HEK293 (cell line): Measurements from ENCODE around the gene SAMD4B.

Experiments
- CTCF ChIA-PET: fragments of 350-600 bp; formaldehyde crosslinking; extraction: SDS; loops from one replicate; lab custom pipeline; 2021; ENCODE audit warnings: antibody characterized with exemption; lab: Yijun Ruan, JAX
- POLR2A ChIA-PET: fragments of 300-600 bp; formaldehyde crosslinking; extraction: SDS; loops from one replicate; lab custom pipeline; 2020; ENCODE audit warnings: antibody characterized with exemption, inconsistent platforms; lab: Yijun Ruan, JAX
- H3K27ac ChIP-seq: fragments of 200-500 bp; sonication (Bioruptor generic); 2 replicates; pipeline ENCODE4 v1.5.1; 2014; ENCODE audit warnings: low read depth, low read length, control low read depth, inconsistent platforms; ENCODE audit errors: extremely low read depth
- H3K36me3 ChIP-seq, 2 experiments: fragments of 200-500 bp in 1 of 2; sonication (Bioruptor generic) in 1 of 2; 1 replicate in 1 of 2; 2 replicates in 1 of 2; pipeline ENCODE4 v1.5.1; 2014 to 2017; ENCODE audit warnings: inconsistent platforms in 2 of 2, low read length in 2 of 2; ENCODE audit not compliant: control insufficient read depth in 2 of 2, insufficient read depth in 1 of 2
- H3K4me1 ChIP-seq: fragments of 200-500 bp; sonication (Bioruptor generic); 2 replicates; pipeline ENCODE4 v1.5.1; 2014; ENCODE audit warnings: mild to moderate bottlenecking, low read length, inconsistent platforms; ENCODE audit not compliant: control insufficient read depth, insufficient read depth
- H3K4me3 ChIP-seq: 2 replicates; pipeline ENCODE4 v1.5.1; 2011; ENCODE audit warnings: low read depth, mild to moderate bottlenecking, control low read depth, low read length, moderate library complexity
- H3K9me3 ChIP-seq: fragments of 200-500 bp; sonication (Bioruptor generic); 2 replicates; pipeline ENCODE4 v1.5.1; 2014; ENCODE audit warnings: low read depth, low read length, inconsistent platforms; ENCODE audit not compliant: control insufficient read depth, insufficient read depth
- GFI1B ChIP-seq: fragments of 450-650 bp; formaldehyde crosslinking; IDR thresholded peaks from 2 replicates; pipeline ENCODE4 v1.5.1; 2016; ENCODE audit warnings: missing biosample characterization, missing genetic modification characterization
- GLI2 ChIP-seq: fragments of 450-650 bp; formaldehyde crosslinking; IDR thresholded peaks from 2 replicates; pipeline ENCODE4; 2017; ENCODE audit warnings: missing biosample characterization, missing genetic modification characterization, low read depth, borderline replicate concordance
- GLIS2 ChIP-seq: fragments of 450-650 bp; formaldehyde crosslinking; IDR thresholded peaks from 2 replicates; pipeline ENCODE4 v1.5.1; 2016; ENCODE audit warnings: missing biosample characterization, missing genetic modification characterization
- KLF1 ChIP-seq: fragments of 450-650 bp; formaldehyde crosslinking; IDR thresholded peaks from 2 replicates; pipeline ENCODE4 v1.5.1; 2016; ENCODE audit warnings: missing biosample characterization, missing genetic modification characterization
- KLF17 ChIP-seq: fragments of 450-650 bp; formaldehyde crosslinking; IDR thresholded peaks from 2 replicates; pipeline ENCODE4 v1.5.1; 2016; ENCODE audit warnings: missing biosample characterization, missing genetic modification characterization
- PRDM4 ChIP-seq: fragments of 450-650 bp; formaldehyde crosslinking; IDR thresholded peaks from 2 replicates; pipeline ENCODE4 v1.5.1; 2017; ENCODE audit warnings: missing biosample characterization, missing genetic modification characterization
- SCRT1 ChIP-seq: fragments of 450-650 bp; formaldehyde crosslinking; IDR thresholded peaks from 2 replicates; pipeline ENCODE4 v1.5.1; 2016; ENCODE audit warnings: missing biosample characterization, missing genetic modification characterization, borderline replicate concordance
- TRIM28 ChIP-seq: IDR thresholded peaks from 2 replicates; pipeline ENCODE4 v1.6.1; 2011; ENCODE audit warnings: low read length, control low read depth, borderline replicate concordance
- YY2 ChIP-seq: fragments of 450-650 bp; formaldehyde crosslinking; IDR thresholded peaks from 2 replicates; pipeline ENCODE4 v1.5.1; 2016; ENCODE audit warnings: missing biosample characterization, missing genetic modification characterization
- ZEB2 ChIP-seq: fragments of 450-650 bp; formaldehyde crosslinking; IDR thresholded peaks from 2 replicates; pipeline ENCODE4 v1.5.1; 2016; ENCODE audit warnings: missing biosample characterization, missing genetic modification characterization
- ZIC2 ChIP-seq: fragments of 450-650 bp; formaldehyde crosslinking; IDR thresholded peaks from 2 replicates; pipeline ENCODE4 v1.5.1; 2016; ENCODE audit warnings: missing biosample characterization, missing genetic modification characterization
- ZNF292 ChIP-seq: fragments of 450-650 bp; formaldehyde crosslinking; IDR thresholded peaks from 2 replicates; pipeline ENCODE4 v1.5.1; 2016; ENCODE audit warnings: low read depth, missing biosample characterization, missing genetic modification characterization, borderline replicate concordance
- ZNF324 ChIP-seq: fragments of 450-650 bp; formaldehyde crosslinking; IDR thresholded peaks from 2 replicates; pipeline ENCODE4 v1.5.1; 2016; ENCODE audit warnings: missing biosample characterization, missing genetic modification characterization
- ZNF335 ChIP-seq: fragments of 450-650 bp; formaldehyde crosslinking; conservative IDR thresholded peaks from 2 replicates; pipeline ENCODE4 v1.5.1; 2016; ENCODE audit warnings: missing biosample characterization, missing genetic modification characterization
- ZNF341 ChIP-seq: fragments of 450-650 bp; formaldehyde crosslinking; IDR thresholded peaks from 2 replicates; pipeline ENCODE4; 2016; ENCODE audit warnings: low read depth, missing biosample characterization, missing genetic modification characterization
- ZNF423 ChIP-seq: fragments of 450-650 bp; formaldehyde crosslinking; IDR thresholded peaks from 2 replicates; pipeline ENCODE4 v1.5.1; 2016; ENCODE audit warnings: missing biosample characterization, missing genetic modification characterization
- ZNF501 ChIP-seq: fragments of 450-650 bp; formaldehyde crosslinking; IDR thresholded peaks from 2 replicates; pipeline ENCODE4 v1.5.1; 2016; ENCODE audit warnings: missing biosample characterization, missing genetic modification characterization
- ZNF596 ChIP-seq: fragments of 450-650 bp; IDR thresholded peaks from 2 replicates; pipeline ENCODE4 v1.5.0; 2018; ENCODE audit warnings: missing biosample characterization, mild to moderate bottlenecking, missing genetic modification characterization, moderate library complexity
- ZNF626 ChIP-seq: fragments of 450-650 bp; sonication (Bioruptor Pico); formaldehyde crosslinking; IDR thresholded peaks from 2 replicates; pipeline ENCODE4 v1.5.1; 2018; ENCODE audit warnings: missing biosample characterization, missing genetic modification characterization, inconsistent platforms
- ZNF692 ChIP-seq: fragments of 450-650 bp; formaldehyde crosslinking; IDR thresholded peaks from 2 replicates; pipeline ENCODE4 v1.5.1; 2016; ENCODE audit warnings: missing biosample characterization, missing genetic modification characterization
- ZNF701 ChIP-seq: fragments of 450-650 bp; formaldehyde crosslinking; IDR thresholded peaks from 2 replicates; pipeline ENCODE4 v1.5.1; 2016; ENCODE audit warnings: missing biosample characterization, missing genetic modification characterization
- ZNF707 ChIP-seq: fragments of 450-650 bp; formaldehyde crosslinking; IDR thresholded peaks from 2 replicates; pipeline ENCODE4 v1.5.1; 2016; ENCODE audit warnings: missing biosample characterization, missing genetic modification characterization
- ZNF791 ChIP-seq: fragments of 450-650 bp; formaldehyde crosslinking; IDR thresholded peaks from 2 replicates; pipeline ENCODE4 v1.5.1; 2016; ENCODE audit warnings: missing biosample characterization, missing genetic modification characterization
- ZSCAN23 ChIP-seq: fragments of 450-650 bp; formaldehyde crosslinking; IDR thresholded peaks from 2 replicates; pipeline ENCODE4 v1.5.1; 2016; ENCODE audit warnings: missing biosample characterization, missing genetic modification characterization
- TF ChIP-seq, protein P1 (sequence below): fragments of 450-650 bp; formaldehyde crosslinking; IDR thresholded peaks from 2 replicates; pipeline ENCODE4 v1.5.1; 2016; ENCODE audit warnings: missing biosample characterization, missing genetic modification characterization
- TF ChIP-seq, protein P2 (sequence below): fragments of 450-650 bp; formaldehyde crosslinking; IDR thresholded peaks from 2 replicates; pipeline ENCODE4 v1.5.1; 2016; ENCODE audit warnings: missing biosample characterization, missing genetic modification characterization
- TF ChIP-seq, protein P3 (sequence below): fragments of 450-650 bp; formaldehyde crosslinking; IDR thresholded peaks from 2 replicates; pipeline ENCODE4 v1.5.1; 2016; ENCODE audit warnings: missing biosample characterization, missing genetic modification characterization, borderline replicate concordance

The SAMD4B gene

DNA sequence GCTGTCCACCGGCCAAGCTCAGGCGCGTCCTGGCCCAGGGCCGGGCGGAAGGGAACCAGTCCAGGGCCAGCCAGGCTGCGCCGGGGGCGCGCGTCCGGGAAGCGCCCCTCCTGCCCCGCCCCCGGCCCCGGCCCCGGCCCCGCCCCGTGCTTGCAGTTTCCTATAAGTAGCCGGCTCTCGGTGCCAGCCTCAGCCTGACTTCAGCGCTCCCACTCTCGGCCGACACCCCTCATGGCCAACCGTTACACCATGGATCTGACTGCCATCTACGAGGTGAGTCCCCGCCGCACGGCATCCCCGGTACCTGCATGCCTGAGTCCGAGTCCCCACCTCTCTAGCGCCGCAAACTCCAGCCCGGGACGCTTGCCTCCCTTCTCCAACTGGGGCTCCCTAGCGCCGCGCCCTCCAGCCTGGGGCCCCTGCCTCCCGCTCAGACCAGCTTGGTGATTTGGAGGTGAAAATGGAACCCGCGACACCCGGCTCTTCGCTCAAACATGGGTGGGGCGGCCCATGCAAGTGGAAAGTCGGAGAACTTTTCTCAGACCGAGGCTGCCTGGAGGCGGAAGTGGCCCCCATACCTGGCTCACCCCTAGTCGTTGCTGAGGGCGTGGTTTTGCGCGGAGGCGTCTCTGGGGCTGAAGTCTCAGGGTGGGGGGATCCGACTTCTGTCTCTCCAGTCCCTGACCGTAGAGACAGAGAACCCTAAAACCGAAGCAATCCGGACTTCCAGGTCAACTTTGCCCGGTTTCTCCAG is 64.6 kb downstream of the SAMD4B start, which contains the start of gene ZFP36:
Gene ZFP36 (plus strand): TSS at position 192 of the 754 bp plus-strand sequence. CDS start 58 bp downstream, at position 250.
- Histone ChIP-seq H3K4me3 (peak within 1 kb of the TSS; percentile 61), H3K27ac (peak within 1 kb of the TSS; percentile 77), H3K4me1 (peaks cover 59% of the 10 kb centered on the region), H3K36me3 (peaks cover 0 to 3% of the 10 kb centered on the region in 2 experiments; a peak in 1 of 3 replicates), H3K9me3 (no peaks in the 10 kb centered on the region)
- CTCF ChIA-PET: interaction anchor here (0.6 to 4.6 kb wide), 2 partner anchors 9 to 263 kb away, joined by 3 to 41 read pairs; no protein-coding TSS in a partner anchor
- POLR2A ChIA-PET: interaction anchor here (0.5 to 11.2 kb wide), 12 partner anchors 8 to 289 kb away, joined by 3 to 175 read pairs (median 5); partner anchors contain the start of genes EID2B, MED29, PAF1 and RPS16
- TF ChIP-seq KLF17 (tag by site-specific recombination) (peak; percentile 87; the same call in 1 of the 2 replicates), ZIC2 (no peak), ZNF791 (tag by site-specific recombination) (no peak), ZNF335 (peak; percentile 54; the same call in 1 of the 2 replicates), ZNF341 (tag by site-specific recombination) (peak; percentile 53; the same call in 1 of the 2 replicates), ZNF701 (no peak), SCRT1 (tag by site-specific recombination) (no peak), KLF1 (tag by site-specific recombination) (peak; percentile 80), ZNF626 (tag by site-specific recombination) (no peak), ZSCAN23 (tag by site-specific recombination) (0 out of 2 replicates have a peak, but pooled peaks have one; percentile 61), GLIS2 (tag by site-specific recombination) (peak; percentile 86), GFI1B (tag by site-specific recombination) (0 out of 2 replicates have a peak, but pooled peaks have one; percentile 61), TRIM28 (no peak), ZNF324 (tag by site-specific recombination) (0 out of 2 replicates have a peak, but pooled peaks have one; percentile 31), ZNF501 (tag by site-specific recombination) (peak; percentile 85), ZNF692 (peak; percentile 71), ZEB2 (tag by site-specific recombination) (peak; percentile 91), ZNF292 (tag by site-specific recombination) (no peak), PRDM4 (tag by site-specific recombination) (peak; percentile 31; the same call in 1 of the 2 replicates), ZNF596 (tag by site-specific recombination) (no peak), YY2 (tag by site-specific recombination) (peak; percentile 81), ZNF423 (tag by site-specific recombination) (peak; percentile 66; the same call in 1 of the 2 replicates), ZNF707 (tag by site-specific recombination) (no peak), GLI2 (no peak)
- TF ChIP-seq, protein P1, sequence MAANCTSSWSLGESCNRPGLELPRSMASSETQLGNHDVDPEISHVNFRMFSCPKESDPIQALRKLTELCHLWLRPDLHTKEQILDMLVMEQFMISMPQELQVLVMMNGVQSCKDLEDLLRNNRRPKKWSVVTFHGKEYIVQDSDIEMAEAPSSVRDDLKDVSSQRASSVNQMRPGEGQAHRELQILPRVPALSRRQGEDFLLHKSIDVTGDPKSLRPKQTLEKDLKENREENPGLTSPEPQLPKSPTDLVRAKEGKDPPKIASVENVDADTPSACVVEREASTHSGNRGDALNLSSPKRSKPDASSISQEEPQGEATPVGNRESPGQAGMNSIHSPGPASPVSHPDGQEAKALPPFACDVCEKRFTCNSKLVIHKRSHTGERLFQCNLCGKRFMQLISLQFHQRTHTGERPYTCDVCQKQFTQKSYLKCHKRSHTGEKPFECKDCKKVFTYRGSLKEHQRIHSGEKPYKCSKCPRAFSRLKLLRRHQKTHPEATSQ (tag by site-specific recombination): peak; percentile 29; the same call in 1 of the 2 replicates
- TF ChIP-seq, protein P2, sequence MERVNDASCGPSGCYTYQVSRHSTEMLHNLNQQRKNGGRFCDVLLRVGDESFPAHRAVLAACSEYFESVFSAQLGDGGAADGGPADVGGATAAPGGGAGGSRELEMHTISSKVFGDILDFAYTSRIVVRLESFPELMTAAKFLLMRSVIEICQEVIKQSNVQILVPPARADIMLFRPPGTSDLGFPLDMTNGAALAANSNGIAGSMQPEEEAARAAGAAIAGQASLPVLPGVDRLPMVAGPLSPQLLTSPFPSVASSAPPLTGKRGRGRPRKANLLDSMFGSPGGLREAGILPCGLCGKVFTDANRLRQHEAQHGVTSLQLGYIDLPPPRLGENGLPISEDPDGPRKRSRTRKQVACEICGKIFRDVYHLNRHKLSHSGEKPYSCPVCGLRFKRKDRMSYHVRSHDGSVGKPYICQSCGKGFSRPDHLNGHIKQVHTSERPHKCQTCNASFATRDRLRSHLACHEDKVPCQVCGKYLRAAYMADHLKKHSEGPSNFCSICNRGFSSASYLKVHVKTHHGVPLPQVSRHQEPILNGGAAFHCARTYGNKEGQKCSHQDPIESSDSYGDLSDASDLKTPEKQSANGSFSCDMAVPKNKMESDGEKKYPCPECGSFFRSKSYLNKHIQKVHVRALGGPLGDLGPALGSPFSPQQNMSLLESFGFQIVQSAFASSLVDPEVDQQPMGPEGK (tag by site-specific recombination): peak; percentile 82
- TF ChIP-seq, protein P3, sequence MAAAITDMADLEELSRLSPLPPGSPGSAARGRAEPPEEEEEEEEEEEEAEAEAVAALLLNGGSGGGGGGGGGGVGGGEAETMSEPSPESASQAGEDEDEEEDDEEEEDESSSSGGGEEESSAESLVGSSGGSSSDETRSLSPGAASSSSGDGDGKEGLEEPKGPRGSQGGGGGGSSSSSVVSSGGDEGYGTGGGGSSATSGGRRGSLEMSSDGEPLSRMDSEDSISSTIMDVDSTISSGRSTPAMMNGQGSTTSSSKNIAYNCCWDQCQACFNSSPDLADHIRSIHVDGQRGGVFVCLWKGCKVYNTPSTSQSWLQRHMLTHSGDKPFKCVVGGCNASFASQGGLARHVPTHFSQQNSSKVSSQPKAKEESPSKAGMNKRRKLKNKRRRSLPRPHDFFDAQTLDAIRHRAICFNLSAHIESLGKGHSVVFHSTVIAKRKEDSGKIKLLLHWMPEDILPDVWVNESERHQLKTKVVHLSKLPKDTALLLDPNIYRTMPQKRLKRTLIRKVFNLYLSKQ (tag by site-specific recombination): peak; percentile 41; the same call in 1 of the 2 replicates
